A673 (cell line): ENCODE data around the gene MAML3. TPM values are rescaled to one million over a fixed set of nuclear protein-coding genes. Genes with fewer than 3 reads are reported as not detected.

Experiments used
- BruUV-seq: library from RNA; stranded (reverse); fragments of 400-500 nt; replicated peaks from 2 replicates; lab custom pipeline; 2021; lab: Mats Ljungman, UMichigan
- CTCF ChIA-PET: fragments of 300-600 bp; sonication (Branson Sonifier 250); formaldehyde crosslinking; loops from one replicate; lab custom pipeline; 2022; ENCODE audit warnings: antibody characterized with exemption; lab: Charles Lee
- POLR2A ChIA-PET: fragments of 300-600 bp; sonication (Branson Sonifier 250); formaldehyde crosslinking; loops from one replicate; lab custom pipeline; 2022; ENCODE audit warnings: antibody characterized with exemption; ENCODE audit not compliant: low non-redundant PET; lab: Charles Lee
- DNase-seq: peaks from one replicate; pipeline ENCODE4 v3.0.0-alpha.2; 2015; ENCODE audit warnings: low spot score
- H3K27ac ChIP-seq: fragments of 200-600 bp; sonication (generic); 2 replicates; pipeline ENCODE4 v1.5.1; 2016; ENCODE audit warnings: mixed run types, low read depth, mild to moderate bottlenecking, mixed read lengths, antibody characterized with exemption, low read length; ENCODE audit not compliant: poor library complexity, severe bottlenecking
- H3K27me3 ChIP-seq: fragments of 200-600 bp; sonication (generic); replicated peaks from 2 replicates; pipeline ENCODE4 v1.6.1; 2017; ENCODE audit warnings: mixed run types, low read depth, mild to moderate bottlenecking, mixed read lengths, antibody characterized with exemption, low read length; ENCODE audit not compliant: insufficient read depth, poor library complexity
- H3K36me3 ChIP-seq: fragments of 200-600 bp; sonication (generic); 2 replicates; pipeline ENCODE4 v1.6.1; 2016; ENCODE audit warnings: mixed run types, mild to moderate bottlenecking, mixed read lengths, antibody characterized with exemption, low read length; ENCODE audit not compliant: insufficient read depth, poor library complexity, severe bottlenecking
- H3K4me1 ChIP-seq: fragments of 200-600 bp; sonication (generic); 2 replicates; pipeline ENCODE4 v1.6.1; 2017; ENCODE audit warnings: mixed run types, mild to moderate bottlenecking, mixed read lengths, antibody characterized with exemption, low read length; ENCODE audit not compliant: insufficient read depth, poor library complexity, severe bottlenecking
- H3K4me3 ChIP-seq: fragments of 200-600 bp; sonication (generic); 2 replicates; pipeline ENCODE4 v1.5.1; 2016; ENCODE audit warnings: low read depth, mixed run types, mild to moderate bottlenecking, mixed read lengths, low read length; ENCODE audit not compliant: poor library complexity, severe bottlenecking
- H3K9me3 ChIP-seq: fragments of 200-600 bp; sonication (generic); 2 replicates; pipeline ENCODE4 v1.6.1; 2016; ENCODE audit warnings: mixed run types, low read depth, mild to moderate bottlenecking, mixed read lengths, antibody characterized with exemption, low read length; ENCODE audit not compliant: poor library complexity, severe bottlenecking
- CTCF ChIP-seq: fragments of 300-800, 200-600 bp; sonication (generic); conservative IDR thresholded peaks from 2 replicates; pipeline ENCODE4 v1.5.1; 2017; ENCODE audit warnings: low read depth, mild to moderate bottlenecking, antibody characterized with exemption, low read length, moderate library complexity, mixed read lengths
- EZH2 ChIP-seq: fragments of 200-600 bp; sonication (generic); IDR thresholded peaks from 2 replicates; pipeline ENCODE4 v1.6.1; 2017; ENCODE audit warnings: borderline replicate concordance, low read depth, mild to moderate bottlenecking, mixed read lengths, antibody characterized with exemption, low read length; ENCODE audit not compliant: poor library complexity, severe bottlenecking
- intact Hi-C: fragments of 100-400 bp; cut with micrococcal nuclease; formaldehyde crosslinking; loops from one replicate; pipeline ENCODE4 v1.10.0; 2022; ENCODE audit not compliant: unreplicated experiment
- total RNA-seq: library from RNA; stranded (reverse); gene quantifications from 2 replicates; pipeline ENCODE4 v1.2.3, GENCODE V29; 2021

MAML3 gene
- total RNA-seq, 1 experiment from 2014 or later, result 3.7 TPM

- H3K9me3 ChIP-seq, result no peaks in the 10 kb centered on the region
- H3K4me1 ChIP-seq, result peaks cover 26% of the 10 kb centered on the region
- DNase-seq, result peak; percentile 20
- ChIA-PET CTCF (no interaction called here), POLR2A (no interaction called here)
- TF ChIP-seq EZH2 (no peak), CTCF (no peak)
- intact Hi-C loops, result no loop called here
- H3K4me3 ChIP-seq, result no peak overlapping the region
- no peak overlapping the region for H3K27ac ChIP-seq
- H3K27me3 ChIP-seq, result no peaks in the 10 kb centered on the region
- BruUV-seq, result no TSS peak
- no peaks in the 10 kb centered on the region for H3K36me3 ChIP-seq
Observed at GRCh38 chr4:139763672-139764071, 390.3 kb downstream of the MAML3 start.

DNA sequence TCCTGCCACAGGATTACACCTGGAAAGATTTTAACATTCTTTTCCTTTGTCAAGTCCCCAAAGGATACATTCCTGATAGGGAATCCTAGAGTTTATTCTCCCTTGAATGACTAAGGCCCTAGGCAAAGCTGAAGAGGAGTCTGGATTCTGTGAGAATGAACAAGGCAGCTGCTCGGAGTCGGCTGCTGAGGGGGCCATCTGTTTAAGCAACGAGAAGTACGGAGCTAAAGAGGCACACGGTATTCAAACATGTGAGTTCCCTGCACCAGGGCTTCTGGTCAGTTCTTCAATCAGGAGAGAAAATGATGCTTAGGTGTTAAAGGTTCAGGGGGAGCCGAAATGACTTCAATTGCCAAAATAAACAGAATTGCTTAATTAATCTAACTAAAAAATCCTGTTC lies 390.8 kb downstream of the MAML3 start:
- no peaks in the 10 kb centered on the region for H3K9me3 ChIP-seq
- ChIA-PET POLR2A (no interaction called here), CTCF (no interaction called here)
- peak overlapping the region; percentile 20 for H3K27ac ChIP-seq
- no peak for DNase-seq
- peaks cover 26% of the 10 kb centered on the region for H3K4me1 ChIP-seq
- intact Hi-C loops, result no loop called here
- H3K36me3 ChIP-seq, result no peaks in the 10 kb centered on the region
- no peak overlapping the region for H3K4me3 ChIP-seq
- BruUV-seq, result no TSS peak
- no peak for TF ChIP-seq CTCF
- TF ChIP-seq EZH2, result no peak
- H3K27me3 ChIP-seq, result no peaks in the 10 kb centered on the region

- DNase-seq, result no peak
- Histone ChIP-seq H3K4me1 (peaks cover 25% of the 10 kb centered on the region), H3K27ac (peak overlapping the region; percentile 20), H3K4me3 (no peak overlapping the region), H3K9me3 (no peaks in the 10 kb centered on the region), H3K36me3 (no peaks in the 10 kb centered on the region), H3K27me3 (no peaks in the 10 kb centered on the region)
- CTCF ChIA-PET, result no interaction called here
- TF ChIP-seq CTCF (no peak), EZH2 (no peak)
- intact Hi-C loops, result no loop called here
- POLR2A ChIA-PET, result no interaction called here
- BruUV-seq, result no TSS peak
Observed at GRCh38 chr4:139762720-139763119, 391.3 kb downstream of the MAML3 start.
